Right cardiac atrium (tissue), 5 donors: Measurements from ENCODE around the gene LPA. TPM values are rescaled to one million over a fixed set of nuclear protein-coding genes. Genes with fewer than 3 reads are reported as not detected.
"Not testable (repeated sequence)": the region's sequence is repeated elsewhere in the genome, so short reads cannot be mapped to it uniquely, and the experiment has no call there.

Source experiments
- ATAC-seq, 2 donors: fragments of 200-7000 bp; cut with Tn5 transposase; one replicate each; pipeline versions ENCODE4 v1.8.0 to v1.9.1; 2020; ENCODE audit warnings: moderate library complexity in 2 of 2, mild to moderate bottlenecking in 1 of 2
- DNase-seq, 3 donors: peaks; one replicate each; pipeline ENCODE4 v3.0.0-alpha.2; 2020
- H3K27ac ChIP-seq: one replicate; pipeline ENCODE4 v1.5.1; 2013; ENCODE audit warnings: mild to moderate bottlenecking, low read length, control low read depth, moderate library complexity
- H3K27me3 ChIP-seq: one replicate; pipeline ENCODE4 v1.6.1; 2013; ENCODE audit not compliant: control insufficient read depth, insufficient read depth
- H3K4me1 ChIP-seq: one replicate; pipeline ENCODE4 v1.6.1; 2013; ENCODE audit warnings: low read length; ENCODE audit not compliant: control insufficient read depth, insufficient read depth
- H3K4me3 ChIP-seq: one replicate; pipeline ENCODE4 v1.5.1; 2013; ENCODE audit warnings: low read length, control low read depth
- H3K9me3 ChIP-seq: one replicate; pipeline ENCODE4 v1.6.1; 2013; ENCODE audit warnings: low read length; ENCODE audit not compliant: control insufficient read depth
- WGBS: extraction: QIAGEN DNeasy Blood & Tissue Kit; methylation state at CpG from one replicate; pipeline ENCODE4 v1.1.7; 2013; 5-methylcytosine and 5-hydroxymethylcytosine counted together
- intact Hi-C, 4 donors: fragments of 100-400 bp; cut with DNase I; formaldehyde crosslinking; loops; one replicate each; pipeline versions ENCODE4 v1.11.0 to v1.14.0; 2022 to 2023
- long read RNA-seq, 4 donors: library from polyadenylated mRNA; unstranded; transcript quantifications; one replicate each; pipeline ENCODE4 v2.0.0, GENCODE V29; 2020 to 2021
- polyA plus RNA-seq: library from polyadenylated mRNA; stranded (reverse); fragments of 200-250 nt; gene quantifications from one replicate; pipeline ENCODE4 v1.2.3, GENCODE V29; 2013
- total RNA-seq, 4 donors: library from RNA; stranded (reverse); fragmentation: NEBNext Ultra II Directional; extraction: Animal tissue kit (Norgen Biotek cat#: 25700); gene quantifications; one replicate each; pipeline ENCODE4 v1.2.1, GENCODE V29; 2021
- donor health status: healthy with polysubstance abuse.
- donor health status: DM: no; HTN: yes; CAD: no.
- donor health status: DM: no; HTN: no; CAD: no.
- donor health status: DM: no; HTN: yes; CAD: no; lungs with severe emphysema.
- donor health status: DM: yes; HTN: yes; CAD: no.

LPA gene
- not detected for total RNA-seq
- not detected for polyA plus RNA-seq
- long read RNA-seq, donor 1: 0 reads
- long read RNA-seq, donor 2: 0 reads
- long read RNA-seq, donor 3: 0 reads
- long read RNA-seq, donor 4: 0 reads

- H3K4me1 ChIP-seq, H3K9me3 ChIP-seq, intact Hi-C loops, DNase-seq, H3K27ac ChIP-seq, H3K4me3 ChIP-seq, ATAC-seq, H3K27me3 ChIP-seq: not testable (repeated sequence)
- WGBS: 83% methylated on average over 1 of the region's 1 CpG
Measured at GRCh38 chr6:160664198-160664597, at the start of gene LPA. Gene LPA (minus strand): TSS chr6:160664275. CDS start chr6:160664214, 61 bp downstream.

- H3K4me1 ChIP-seq, H3K27ac ChIP-seq, H3K9me3 ChIP-seq, ATAC-seq, DNase-seq, intact Hi-C loops, H3K27me3 ChIP-seq, H3K4me3 ChIP-seq: not testable (repeated sequence)
Measured at GRCh38 chr6:160708993-160709392, 44.9 kb upstream of the LPA start.

GRCh38 chr6:160704688-160705087 lies 40.6 kb upstream of the LPA start:
- DNase-seq, H3K27me3 ChIP-seq, H3K4me3 ChIP-seq, H3K4me1 ChIP-seq, H3K27ac ChIP-seq, H3K9me3 ChIP-seq, ATAC-seq, intact Hi-C loops: not testable (repeated sequence)
- WGBS: 80% methylated on average over 7 of the region's 7 CpGs

GRCh38 chr6:160701918-160702680 lies 38.0 kb upstream of the LPA start, which contains the start of gene PLG:
Gene PLG (plus strand): TSS chr6:160702244. CDS start chr6:160702305, 61 bp downstream.
- DNase-seq, intact Hi-C loops, H3K27ac ChIP-seq, H3K9me3 ChIP-seq, H3K4me1 ChIP-seq, H3K27me3 ChIP-seq, ATAC-seq, H3K4me3 ChIP-seq: not testable (repeated sequence)
- WGBS: 84% methylated on average over 6 of the region's 6 CpGs

- ATAC-seq: no peak
Measured at GRCh38 chr6:160697826-160698225, 33.8 kb upstream of the LPA start.

GRCh38 chr6:160696884-160697283 lies 32.8 kb upstream of the LPA start:
- H3K4me3 ChIP-seq, ATAC-seq, H3K27ac ChIP-seq, DNase-seq, H3K9me3 ChIP-seq, H3K27me3 ChIP-seq, H3K4me1 ChIP-seq, intact Hi-C loops: not testable (repeated sequence)
- WGBS: 52% methylated on average over 3 of the region's 3 CpGs

More at GRCh38 chr6:160697826-160698225, 33.8 kb upstream of the LPA start:
- no peak for DNase-seq
- Histone ChIP-seq H3K9me3 (no peaks in the 10 kb centered on the region), H3K27ac (no peak overlapping the region), H3K4me3 (no peak overlapping the region), H3K4me1 (no peaks in the 10 kb centered on the region), H3K27me3 (no peaks in the 10 kb centered on the region)
- WGBS: 64% methylated on average over 6 of the region's 6 CpGs
- intact Hi-C loops: no loop called here

- WGBS: 48% methylated on average over 2 of the region's 2 CpGs
- H3K4me3 ChIP-seq, DNase-seq, ATAC-seq, H3K9me3 ChIP-seq, H3K4me1 ChIP-seq, H3K27me3 ChIP-seq, intact Hi-C loops, H3K27ac ChIP-seq: not testable (repeated sequence)
Measured at GRCh38 chr6:160695622-160696021, 31.5 kb upstream of the LPA start.

- H3K27ac ChIP-seq, DNase-seq, intact Hi-C loops, H3K9me3 ChIP-seq, H3K4me1 ChIP-seq, H3K4me3 ChIP-seq, H3K27me3 ChIP-seq, ATAC-seq: not testable (repeated sequence)
Measured at GRCh38 chr6:160695025-160695424, 30.9 kb upstream of the LPA start.

GRCh38 chr6:160692369-160692959 lies 28.4 kb upstream of the LPA start:
- intact Hi-C loops: no loop called here
- 90% methylated on average over 5 of the region's 5 CpGs for WGBS
- ATAC-seq: no peak

GRCh38 chr6:160691617-160692016 lies 27.5 kb upstream of the LPA start:
- no peaks in the 10 kb centered on the region for H3K9me3 ChIP-seq
- no peak overlapping the region for H3K27ac ChIP-seq
- H3K27me3 ChIP-seq: no peaks in the 10 kb centered on the region
- WGBS: 62% methylated on average over 5 of the region's 5 CpGs
- H3K4me1 ChIP-seq: no peaks in the 10 kb centered on the region
- intact Hi-C loops: no loop called here
- DNase-seq: no peak
- ATAC-seq: no peak
- H3K4me3 ChIP-seq: no peak overlapping the region

More at GRCh38 chr6:160692369-160692959, 28.4 kb upstream of the LPA start:
- Histone ChIP-seq H3K4me3 (no peak overlapping the region), H3K27ac (no peak overlapping the region), H3K9me3 (no peaks in the 10 kb centered on the region), H3K27me3 (no peaks in the 10 kb centered on the region), H3K4me1 (no peaks in the 10 kb centered on the region)
- no peak for DNase-seq

- no peaks in the 10 kb centered on the region for H3K4me1 ChIP-seq
- WGBS: 85% methylated on average over 9 of the region's 9 CpGs
- no peak for ATAC-seq
- no peak overlapping the region for H3K4me3 ChIP-seq
- H3K27ac ChIP-seq: no peak overlapping the region
- no peak for DNase-seq
- intact Hi-C loops: no loop called here
- H3K9me3 ChIP-seq: no peaks in the 10 kb centered on the region
- H3K27me3 ChIP-seq: no peaks in the 10 kb centered on the region
Measured at GRCh38 chr6:160690458-160690857, 26.4 kb upstream of the LPA start.
